IMR-90 (cell line): ENCODE data around the gene SPATA33. TPM values are rescaled to one million over a fixed set of nuclear protein-coding genes. Genes with fewer than 3 reads are reported as not detected.
"Not testable (repeated sequence)": the region's sequence is repeated elsewhere in the genome, so short reads cannot be mapped to it uniquely, and the experiment has no call there.

ENCODE experiments used
- ATAC-seq: fragments of 200-7000 bp; cut with Tn5 transposase; 2 replicates; pipeline ENCODE4 v1.9.1; 2020; ENCODE audit warnings: low read depth, mild to moderate bottlenecking, moderate library complexity
- BruUV-seq: library from RNA; stranded (reverse); fragments of 400-500 nt; replicated peaks from 2 replicates; lab custom pipeline; 2021; lab: Mats Ljungman, UMichigan
- CTCF ChIA-PET: fragments of 300-600 bp; formaldehyde crosslinking; extraction: SDS; loops from one replicate; lab custom pipeline; 2021; ENCODE audit warnings: antibody characterized with exemption; lab: Yijun Ruan, JAX
- POLR2A ChIA-PET: fragments of 300-600 bp; sonication (Branson Sonifier 250); formaldehyde crosslinking; loops from one replicate; lab custom pipeline; 2022; ENCODE audit warnings: antibody characterized with exemption; ENCODE audit not compliant: unreplicated experiment; lab: Charles Lee
- DNase-seq: peaks from one replicate; pipeline ENCODE4 v3.0.0; 2013
- H2AFZ ChIP-seq: replicated peaks from 2 replicates; pipeline ENCODE3; 2013; ENCODE audit warnings: low read length, mild to moderate bottlenecking; ENCODE audit not compliant: poor library complexity
- H2AK5ac ChIP-seq: 2 replicates; pipeline ENCODE4 v1.6.1; 2013; ENCODE audit warnings: low read depth, low read length, inconsistent platforms
- H2AK9ac ChIP-seq: replicated peaks from 2 replicates; pipeline ENCODE3; 2013; ENCODE audit warnings: mild to moderate bottlenecking, low read depth, low read length, moderate library complexity; ENCODE audit not compliant: poor library complexity
- H2BK120ac ChIP-seq: 2 replicates; pipeline ENCODE4 v1.6.1; 2013; ENCODE audit warnings: low read depth, low read length, inconsistent platforms
- H2BK15ac ChIP-seq: 3 replicates; pipeline ENCODE4 v1.6.1; 2013; ENCODE audit warnings: low read depth, low read length, inconsistent platforms
- H2BK20ac ChIP-seq: 2 replicates; pipeline ENCODE4 v1.6.1; 2013; ENCODE audit warnings: low read depth, mild to moderate bottlenecking, inconsistent platforms, low read length, moderate library complexity
- H2BK5ac ChIP-seq: 2 replicates; pipeline ENCODE4 v1.6.1; 2013; ENCODE audit warnings: mild to moderate bottlenecking, low read depth, low read length, inconsistent platforms; ENCODE audit not compliant: poor library complexity, severe bottlenecking
- H3K14ac ChIP-seq: replicated peaks from 2 replicates; pipeline ENCODE4 v1.6.1; 2013; ENCODE audit warnings: low read depth, low read length, inconsistent platforms
- H3K18ac ChIP-seq: 2 replicates; pipeline ENCODE4 v1.6.1; 2013; ENCODE audit warnings: low read depth, low read length, control low read depth
- H3K23ac ChIP-seq: 2 replicates; pipeline ENCODE4 v1.6.1; 2013; ENCODE audit warnings: low read depth, low read length, inconsistent platforms
- H3K27ac ChIP-seq: 2 replicates; pipeline ENCODE4 v1.5.1; 2013; ENCODE audit warnings: mild to moderate bottlenecking, control low read depth, low read length; ENCODE audit not compliant: insufficient read depth
- H3K27me3 ChIP-seq: 2 replicates; pipeline ENCODE4 v1.6.1; 2013; ENCODE audit warnings: low read length; ENCODE audit not compliant: control insufficient read depth, insufficient read depth
- H3K36me3 ChIP-seq: 2 replicates; pipeline ENCODE4 v1.6.1; 2013; ENCODE audit warnings: low read length, mixed read lengths; ENCODE audit not compliant: control insufficient read depth, insufficient read depth
- H3K4ac ChIP-seq: 2 replicates; pipeline ENCODE4 v1.6.1; 2013; ENCODE audit warnings: low read depth, low read length, inconsistent platforms
- H3K4me1 ChIP-seq: 2 replicates; pipeline ENCODE4 v1.6.1; 2013; ENCODE audit warnings: low read length, mixed read lengths; ENCODE audit not compliant: control insufficient read depth, insufficient read depth
- H3K4me2 ChIP-seq: 2 replicates; pipeline ENCODE4 v1.6.1; 2013; ENCODE audit warnings: low read depth, mild to moderate bottlenecking, control low read depth, low read length, moderate library complexity
- H3K4me3 ChIP-seq: 2 replicates; pipeline ENCODE4 v1.5.1; 2013; ENCODE audit warnings: low read depth, mild to moderate bottlenecking, control low read depth, low read length, moderate library complexity; ENCODE audit not compliant: insufficient read depth
- H3K56ac ChIP-seq: 2 replicates; pipeline ENCODE4 v1.6.1; 2013; ENCODE audit warnings: low read length, inconsistent platforms; ENCODE audit not compliant: insufficient read depth; ENCODE audit errors: extremely low read depth
- H3K79me1 ChIP-seq, 2 experiments: 2 replicates each; pipeline ENCODE4 v1.6.1; 2013; ENCODE audit warnings: low read length in 2 of 2, inconsistent platforms in 1 of 2, low read depth in 1 of 2
- H3K9ac ChIP-seq: 2 replicates; pipeline ENCODE4 v1.6.1; 2013; ENCODE audit warnings: low read depth, low read length, control low read depth
- H3K9me1 ChIP-seq: 2 replicates; pipeline ENCODE4 v1.6.1; 2013; ENCODE audit warnings: low read length, inconsistent platforms; ENCODE audit not compliant: insufficient read depth
- H3K9me3 ChIP-seq: 2 replicates; pipeline ENCODE4 v1.6.1; 2013; ENCODE audit warnings: low read length; ENCODE audit not compliant: control insufficient read depth, insufficient read depth
- H4K20me1 ChIP-seq: 2 replicates; pipeline ENCODE4 v1.6.1; 2013; ENCODE audit warnings: low read length, inconsistent platforms; ENCODE audit not compliant: insufficient read depth
- H4K5ac ChIP-seq: 2 replicates; pipeline ENCODE4 v1.6.1; 2013; ENCODE audit warnings: mild to moderate bottlenecking, low read depth, low read length, control low read depth
- H4K8ac ChIP-seq, 2 experiments: 2 replicates each; pipeline ENCODE4 v1.6.1; 2013; ENCODE audit warnings: low read depth in 2 of 2, low read length in 2 of 2, control low read depth in 1 of 2, inconsistent platforms in 1 of 2
- H4K91ac ChIP-seq: 2 replicates; pipeline ENCODE4 v1.6.1; 2013; ENCODE audit warnings: low read depth, low read length, inconsistent platforms; ENCODE audit not compliant: insufficient read depth
- WGBS, 2 experiments: methylation state at CpG; one replicate each; pipeline versions ENCODE4 v1.1.5 to v1.1.7; 2013; ENCODE audit warnings: missing lambda C conversion rate in 2 of 2; ENCODE audit not compliant: insufficient read length in 1 of 2; ENCODE audit errors: extremely low coverage in 2 of 2; 5-methylcytosine and 5-hydroxymethylcytosine counted together
- dilution Hi-C: fragments of 300-500 bp; cut with HindIII; formaldehyde crosslinking; loops from one replicate; pipeline ENCODE4 v1.14.3; 2018; ENCODE audit warnings: low sequenced_read_pairs; ENCODE audit not compliant: unreplicated experiment
- in situ Hi-C: fragments of 300-500 bp; cut with MboI; formaldehyde crosslinking; loops from 3 replicates; pipeline ENCODE4 v1.14.3; 2019; ENCODE audit warnings: low sequenced_read_pairs, inconsistent platforms, mixed read lengths
- intact Hi-C: fragments of 100-400 bp; cut with micrococcal nuclease; formaldehyde crosslinking; loops from 2 replicates; pipeline ENCODE4 v1.10.0; 2022
- polyA plus RNA-seq, 3 experiments: library from polyadenylated mRNA; depleted of rRNA; stranded (reverse); fragments of >200 nt; gene quantifications; 2 replicates each; pipeline ENCODE4 v1.2.3, GENCODE V29; 2012; ENCODE audit warnings: low replicate concordance in 1 of 3
- total RNA-seq: library from RNA; depleted of rRNA; stranded (reverse); fragments of >200 nt; gene quantifications from 2 replicates; pipeline ENCODE4 v1.2.3, GENCODE V29; 2012

SPATA33 gene
- total and polyA plus RNA-seq, 2 of the 4 experiments (the other 2 are of a cell fraction) = 0.90 to 3.4 TPM

DNA sequence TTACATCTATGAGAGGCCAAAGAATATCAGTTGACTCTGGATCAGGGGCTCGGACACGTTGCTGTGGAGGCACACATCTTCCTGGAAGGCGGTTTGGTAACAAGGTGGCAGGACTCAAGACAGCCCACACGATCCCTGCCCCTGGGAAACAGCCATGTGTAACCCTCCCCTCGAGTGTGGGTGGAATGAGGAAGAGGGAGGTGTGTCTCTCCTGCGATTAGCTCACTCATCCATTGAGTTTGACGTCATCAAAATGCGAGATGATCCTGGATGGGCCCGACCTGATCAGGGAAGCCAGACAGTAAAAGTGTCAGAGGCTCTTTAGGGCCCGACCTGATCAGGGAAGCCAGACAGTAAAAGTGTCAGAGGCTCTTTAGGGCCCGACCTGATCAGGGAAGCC, 6.6 kb downstream of the SPATA33 start:
- H3K4me3 ChIP-seq, H3K27ac ChIP-seq, H3K23ac ChIP-seq, H2BK15ac ChIP-seq, H3K56ac ChIP-seq, H3K18ac ChIP-seq, BruUV-seq, H2AK5ac ChIP-seq, H4K5ac ChIP-seq, H3K27me3 ChIP-seq, H2BK20ac ChIP-seq, intact Hi-C loops, H2AFZ ChIP-seq, H3K9me1 ChIP-seq, in situ Hi-C loops, H2BK5ac ChIP-seq, H4K20me1 ChIP-seq, H4K8ac ChIP-seq, H3K4ac ChIP-seq, H3K14ac ChIP-seq, ATAC-seq, H3K9ac ChIP-seq, H3K4me2 ChIP-seq, CTCF ChIA-PET, DNase-seq, dilution Hi-C loops, H3K9me3 ChIP-seq, H4K91ac ChIP-seq, H3K4me1 ChIP-seq, H2BK120ac ChIP-seq, H2AK9ac ChIP-seq: not testable (repeated sequence)
- POLR2A ChIA-PET = interaction anchor here (0.6 kb wide), 1 partner anchor 89 kb away, joined by 3 read pairs; no protein-coding TSS in a partner anchor
- peaks cover 16% of the 10 kb centered on the region for H3K36me3 ChIP-seq
- peaks cover 4 to 17% of the 10 kb centered on the region in 2 experiments; a peak in 3 of 4 replicates for H3K79me1 ChIP-seq
- WGBS, 2 experiments = no CpG with 5 or more reads among the region's 11 CpGs
